RPMI7951 (cell line): ENCODE data around the gene KRTAP10-1. TPM values are rescaled to one million over a fixed set of nuclear protein-coding genes. Genes with fewer than 3 reads are reported as not detected.
"Not testable (repeated sequence)": the region's sequence is repeated elsewhere in the genome, so short reads cannot be mapped to it uniquely, and the experiment has no call there.

Experiments
- DNase-seq: peaks from one replicate; pipeline ENCODE4 v3.0.0-alpha.2; 2012; ENCODE audit warnings: low read depth
- total RNA-seq: library from RNA; depleted of rRNA; stranded (reverse); fragments of >200 nt; shearing (Covaris generic); gene quantifications from 2 replicates; pipeline ENCODE4 v1.2.3, GENCODE V29; 2014; rRNA removed

KRTAP10-1 gene, protein sequence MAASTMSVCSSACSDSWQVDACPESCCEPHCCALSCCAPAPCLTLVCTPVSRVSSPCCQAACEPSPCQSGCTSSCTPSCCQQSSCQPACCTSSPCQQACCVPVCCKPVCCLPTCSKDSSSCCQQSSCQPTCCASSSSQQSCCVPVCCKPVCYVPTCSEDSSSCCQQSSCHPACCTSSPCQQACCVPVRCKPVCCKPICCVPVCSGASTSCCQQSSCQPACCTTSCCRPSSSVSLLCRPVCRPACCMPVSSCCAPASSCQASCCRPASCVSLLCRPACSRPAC
- not detected in 2 replicates for total RNA-seq

DNA sequence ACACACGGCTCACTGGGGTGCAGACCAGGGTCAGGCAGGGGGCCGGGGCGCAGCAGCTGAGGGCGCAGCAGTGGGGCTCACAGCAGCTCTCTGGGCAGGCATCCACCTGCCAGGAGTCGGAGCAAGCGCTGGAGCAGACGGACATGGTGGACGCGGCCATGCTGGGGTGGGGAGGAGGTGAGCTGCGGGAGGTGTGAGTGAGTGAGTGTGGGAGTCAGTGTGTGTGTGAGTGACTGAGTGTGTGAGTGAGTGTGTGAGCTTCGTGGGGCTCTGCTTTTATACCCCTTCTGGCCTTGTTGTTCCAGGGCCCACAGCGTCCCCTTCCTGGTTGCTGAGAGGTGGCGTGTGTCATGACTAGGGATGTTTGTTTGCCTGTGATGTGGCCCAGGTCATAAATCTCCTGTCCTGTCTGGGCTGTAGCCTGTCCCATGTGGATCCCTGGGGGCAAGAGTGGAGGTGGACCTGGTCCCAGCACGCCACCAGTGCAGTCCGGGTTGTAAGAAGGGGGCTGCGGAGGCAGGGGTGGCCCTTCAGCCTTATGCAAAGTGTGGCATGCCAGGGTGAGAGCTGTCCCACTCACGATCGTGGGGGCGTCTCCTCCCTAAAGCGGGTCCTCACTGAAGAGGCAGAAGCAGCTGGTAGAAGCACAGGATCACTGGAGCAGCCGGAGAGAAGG is at the start of gene KRTAP10-1:
Gene KRTAP10-1, minus strand, starts transcription at position 205 of the 676 bp plus-strand sequence. Its CDS starts 45 bp downstream, at position 160.
- DNase-seq = no peak

DNA sequence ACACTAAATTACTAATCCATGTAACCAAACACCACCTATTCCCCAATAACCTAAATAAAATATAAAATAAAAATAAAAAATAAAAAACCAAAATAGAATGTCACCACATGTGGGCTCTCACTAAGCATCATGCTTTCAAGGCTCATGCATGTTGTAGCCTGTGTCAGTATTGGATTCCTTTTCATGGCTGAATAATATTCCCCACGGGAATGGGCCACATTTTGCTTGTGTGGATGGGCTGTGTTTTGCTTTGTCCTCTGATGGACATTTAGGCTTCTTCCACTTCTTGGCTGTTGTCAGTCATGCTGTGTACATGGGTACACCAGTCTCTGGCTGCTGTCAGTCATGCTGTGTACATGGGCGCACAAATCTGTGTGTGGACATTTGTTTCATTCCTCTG is 49.1 kb upstream of the KRTAP10-1 start:
- DNase-seq = no peak

DNA sequence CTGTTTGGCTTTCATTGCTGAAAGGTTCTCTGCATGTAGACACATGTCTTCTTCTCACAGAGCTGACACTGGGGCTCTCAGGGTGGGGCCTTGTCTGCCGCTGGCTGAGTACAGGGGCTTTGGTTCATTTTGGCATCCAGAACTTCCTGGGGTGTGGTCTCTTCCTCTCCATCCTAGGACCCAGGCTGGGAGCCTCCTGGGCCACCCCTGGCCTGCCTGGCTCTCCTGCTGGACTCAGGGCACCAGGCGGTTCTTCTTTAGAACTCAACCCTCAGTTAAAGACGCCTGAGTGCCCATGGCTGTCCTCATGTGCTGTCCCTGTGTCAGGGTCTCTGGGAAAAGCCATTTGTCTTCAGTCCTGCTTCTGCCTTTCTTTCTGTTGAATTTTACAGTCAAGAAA is 45.9 kb upstream of the KRTAP10-1 start:
- DNase-seq = no peak

DNA sequence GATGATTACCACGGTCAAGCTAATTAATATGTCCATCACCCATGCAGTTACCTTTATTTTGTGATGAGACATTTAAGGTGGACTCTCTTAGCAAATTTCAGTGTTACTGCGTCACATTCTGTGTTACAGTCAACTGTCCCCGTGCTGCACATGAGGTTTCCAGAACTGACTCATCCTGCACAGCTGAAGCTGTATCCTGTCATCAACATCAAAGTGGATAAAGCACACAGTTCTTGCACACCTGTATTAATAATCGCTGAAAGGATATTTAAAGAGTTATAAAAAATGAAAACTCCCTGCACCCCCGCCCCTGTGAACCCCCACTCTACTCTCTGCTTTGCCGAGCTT is 43.8 kb upstream of the KRTAP10-1 start:
- no peak for DNase-seq

DNA sequence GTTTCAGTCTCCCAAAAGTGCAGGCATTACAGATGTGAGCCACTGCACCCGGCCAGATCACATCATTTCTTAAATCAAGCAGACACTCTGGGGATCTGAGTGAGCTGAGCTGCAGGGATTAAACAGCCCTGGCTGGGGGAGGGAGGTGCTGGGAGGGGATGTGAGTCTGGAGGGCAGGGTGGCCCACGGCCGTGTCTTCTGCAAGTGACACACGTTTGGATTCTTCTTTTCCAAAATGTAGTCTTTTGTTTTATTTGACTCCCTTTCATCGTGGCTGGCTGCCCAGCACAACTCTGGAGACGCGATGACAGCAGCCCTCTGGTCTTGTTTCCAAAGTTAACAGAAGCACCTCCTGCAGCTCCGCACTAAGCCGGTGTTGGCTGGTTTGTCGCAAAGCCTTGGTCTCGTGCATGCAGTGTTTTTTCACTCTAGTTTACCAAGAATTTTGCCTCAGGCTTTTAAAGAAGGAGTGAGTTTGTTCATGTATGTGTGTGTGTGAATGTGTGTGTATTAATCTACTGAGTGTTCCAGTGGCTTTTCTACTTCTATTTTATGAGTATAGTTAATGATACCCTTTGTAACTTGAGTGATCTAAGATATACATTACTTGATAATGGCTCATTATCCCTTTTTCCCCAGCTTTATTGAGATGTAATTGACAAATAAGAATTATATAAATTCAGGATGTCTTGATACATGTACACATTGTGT is 43.2 kb upstream of the KRTAP10-1 start:
- peak; percentile 4 for DNase-seq

DNA sequence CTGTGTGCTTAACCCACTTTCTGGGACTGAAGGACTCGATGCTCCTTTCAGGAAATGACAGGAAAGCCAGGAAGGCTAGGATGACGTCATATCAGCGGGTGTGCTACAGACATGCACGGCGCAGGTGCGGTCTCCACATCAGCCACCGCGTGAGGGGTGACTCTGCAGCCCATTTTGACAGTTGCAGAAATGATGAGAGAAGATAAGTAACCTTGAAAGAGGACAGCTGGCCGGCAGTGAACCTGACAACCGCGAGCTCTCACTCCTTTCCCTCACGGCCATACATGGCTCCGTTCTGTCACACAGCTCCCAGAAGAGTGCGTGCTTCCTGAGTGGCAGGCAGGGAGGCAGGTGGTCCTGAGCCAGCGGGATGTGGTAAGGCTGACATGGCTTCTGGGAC is 42.1 kb upstream of the KRTAP10-1 start:
- no peak for DNase-seq

DNA sequence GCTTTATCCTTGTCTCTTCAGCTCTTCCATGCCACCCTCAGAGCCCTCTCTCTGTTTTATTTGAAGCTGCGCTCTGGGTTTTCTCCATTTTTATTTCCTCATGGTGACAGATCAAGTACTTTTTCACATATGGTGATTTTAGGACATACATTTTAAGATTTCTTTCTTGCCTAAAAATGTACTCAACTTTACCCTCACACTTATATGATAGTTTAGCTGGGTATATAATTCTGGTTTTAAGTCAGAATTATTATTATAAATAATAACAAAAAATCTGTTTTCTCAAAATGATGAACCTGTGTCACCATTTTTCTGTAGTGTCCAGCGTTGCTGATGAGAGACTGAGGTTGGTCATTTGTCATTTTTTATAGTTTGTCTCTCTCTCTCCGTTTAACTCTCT is 41.2 kb upstream of the KRTAP10-1 start:
- DNase-seq = no peak

DNA sequence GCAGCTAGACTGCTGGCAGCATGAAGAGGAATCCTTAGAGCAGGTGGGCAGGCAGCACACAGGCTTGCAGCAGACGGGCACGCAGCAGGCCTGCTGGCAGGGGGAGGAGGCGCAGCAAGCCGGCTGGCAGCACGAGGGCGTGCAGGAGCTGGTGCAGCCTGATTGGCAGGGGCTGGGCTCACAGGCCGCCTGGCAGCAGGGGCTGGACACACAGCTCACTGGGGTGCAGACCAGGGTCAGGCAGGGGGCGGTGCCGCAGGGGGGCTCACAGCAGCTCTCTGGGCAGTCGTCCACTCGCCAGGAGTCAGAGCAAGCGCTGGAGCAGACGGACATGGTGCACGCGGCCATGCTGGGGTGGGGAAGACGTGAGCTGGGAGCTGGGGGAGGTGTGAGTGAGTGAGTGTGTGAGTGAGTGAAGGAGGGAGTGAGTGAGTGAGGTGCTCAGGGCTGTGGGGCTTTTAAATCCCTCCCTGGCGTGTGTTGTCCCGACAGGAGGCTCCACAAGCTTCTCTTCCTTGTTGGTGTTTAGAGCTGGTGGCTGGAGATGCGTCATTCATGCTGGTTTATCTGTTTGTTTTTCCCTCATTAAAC is 40.3 kb upstream of the KRTAP10-1 start, which contains the start of gene KRTAP10-5:
Gene KRTAP10-5, minus strand, starts transcription at position 374 of the 591 bp plus-strand sequence. Its CDS starts 26 bp downstream, at position 348.
- not testable (repeated sequence) for DNase-seq

DNA sequence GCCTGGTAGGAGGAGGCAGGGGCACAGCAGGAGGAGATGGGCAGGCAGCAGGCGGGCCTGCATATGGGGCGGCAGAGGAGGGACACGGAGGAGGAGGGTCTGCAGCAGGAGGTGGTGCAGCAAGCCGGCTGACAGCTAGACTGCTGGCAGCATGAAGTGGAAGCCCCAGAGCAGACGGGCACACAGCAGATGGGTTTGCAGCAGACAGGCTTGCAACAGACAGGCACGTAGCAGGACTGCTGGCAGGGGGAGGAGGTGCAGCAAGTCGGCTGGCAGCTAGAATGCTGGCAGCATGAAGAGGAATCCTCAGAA is 39.8 kb upstream of the KRTAP10-1 start:
- DNase-seq = no peak

DNA sequence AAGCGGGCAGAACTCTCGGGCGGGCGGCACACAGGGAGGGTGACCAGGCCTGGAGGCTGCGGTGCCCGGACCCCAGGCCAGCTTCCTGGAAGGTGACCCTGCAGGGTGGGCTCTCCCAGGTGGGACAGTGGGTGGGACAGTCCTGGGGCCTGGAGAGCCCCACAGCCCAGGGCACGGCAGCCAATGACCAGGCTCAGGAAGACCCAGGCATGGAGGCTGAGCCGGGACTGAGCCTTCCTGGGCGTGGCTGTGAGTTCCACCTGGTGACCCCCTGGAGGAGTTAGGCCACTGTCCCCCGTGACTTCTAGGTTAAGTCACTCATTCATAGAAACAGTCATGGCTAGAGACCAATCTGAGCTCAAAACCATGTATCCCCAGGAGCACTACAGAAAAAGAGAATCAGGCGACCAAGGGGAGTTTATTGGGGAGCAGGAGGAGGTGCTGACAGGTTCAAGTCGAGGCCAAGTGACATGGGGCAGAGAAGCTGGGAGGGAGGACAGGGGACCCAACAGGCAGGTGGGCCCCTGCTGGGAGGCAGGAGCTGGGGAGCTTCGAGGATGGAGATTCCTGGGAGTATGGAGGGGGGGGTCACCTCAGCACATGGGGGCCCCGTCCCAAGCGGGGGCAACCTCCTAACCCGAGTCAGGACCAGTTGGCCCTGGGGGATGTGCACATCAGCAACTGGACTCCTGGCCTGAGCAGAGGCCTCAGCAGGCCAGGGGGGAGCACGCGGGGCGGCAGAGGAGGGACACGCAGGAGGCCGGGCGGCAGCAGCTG is 39.2 kb upstream of the KRTAP10-1 start:
- DNase-seq = no peak

DNA sequence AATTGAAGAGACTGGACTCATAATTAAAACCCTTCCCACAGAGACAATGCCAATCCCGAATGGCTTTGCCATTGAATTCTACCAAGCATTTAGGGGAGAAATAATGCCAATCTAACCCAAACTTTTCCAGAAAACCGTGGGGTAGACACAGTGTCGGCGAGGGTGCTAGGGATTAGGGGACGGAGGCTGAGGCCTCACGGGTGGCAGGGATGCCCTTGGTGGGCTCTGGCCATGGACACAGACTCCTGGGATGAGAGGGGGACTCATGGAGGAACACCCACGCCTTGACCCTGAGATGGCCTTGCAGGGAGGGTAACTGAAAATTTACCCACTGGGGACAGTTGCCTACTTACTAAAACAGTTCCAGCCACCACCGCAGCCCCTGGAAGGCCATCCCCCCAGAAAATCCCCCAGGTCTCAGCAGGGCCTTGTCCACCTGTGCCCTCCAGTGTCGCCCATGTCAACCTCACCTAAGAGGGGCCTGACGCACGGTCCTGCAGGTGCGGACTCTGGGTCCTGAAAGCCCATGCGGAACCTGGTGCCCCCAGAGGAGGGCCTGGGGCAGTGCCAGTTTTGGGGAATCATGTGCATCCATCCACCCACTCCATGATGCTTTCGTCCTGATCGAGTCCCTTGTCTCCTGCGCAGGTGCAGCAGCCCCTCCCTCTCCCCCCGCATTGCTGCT is 38.5 kb upstream of the KRTAP10-1 start:
- no peak for DNase-seq

DNA sequence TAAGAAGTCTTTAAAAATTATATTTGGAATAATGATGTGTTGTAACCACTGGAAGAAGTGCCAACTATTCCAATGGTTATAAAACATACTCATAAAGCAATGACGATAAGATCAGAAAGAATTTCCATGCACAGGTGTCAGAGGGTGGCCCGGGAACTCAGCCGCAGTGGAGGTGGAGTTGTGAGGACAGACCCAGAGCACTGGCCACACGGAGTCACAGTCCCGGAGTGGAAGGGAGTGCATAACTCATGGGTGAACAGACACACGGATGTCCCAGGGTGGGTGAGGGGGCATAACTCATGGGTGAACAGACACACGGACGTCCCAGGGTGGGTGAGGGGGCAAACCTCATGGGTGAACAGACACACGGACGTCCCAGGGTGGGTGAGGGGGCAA is 36.0 kb upstream of the KRTAP10-1 start:
- no peak for DNase-seq

DNA sequence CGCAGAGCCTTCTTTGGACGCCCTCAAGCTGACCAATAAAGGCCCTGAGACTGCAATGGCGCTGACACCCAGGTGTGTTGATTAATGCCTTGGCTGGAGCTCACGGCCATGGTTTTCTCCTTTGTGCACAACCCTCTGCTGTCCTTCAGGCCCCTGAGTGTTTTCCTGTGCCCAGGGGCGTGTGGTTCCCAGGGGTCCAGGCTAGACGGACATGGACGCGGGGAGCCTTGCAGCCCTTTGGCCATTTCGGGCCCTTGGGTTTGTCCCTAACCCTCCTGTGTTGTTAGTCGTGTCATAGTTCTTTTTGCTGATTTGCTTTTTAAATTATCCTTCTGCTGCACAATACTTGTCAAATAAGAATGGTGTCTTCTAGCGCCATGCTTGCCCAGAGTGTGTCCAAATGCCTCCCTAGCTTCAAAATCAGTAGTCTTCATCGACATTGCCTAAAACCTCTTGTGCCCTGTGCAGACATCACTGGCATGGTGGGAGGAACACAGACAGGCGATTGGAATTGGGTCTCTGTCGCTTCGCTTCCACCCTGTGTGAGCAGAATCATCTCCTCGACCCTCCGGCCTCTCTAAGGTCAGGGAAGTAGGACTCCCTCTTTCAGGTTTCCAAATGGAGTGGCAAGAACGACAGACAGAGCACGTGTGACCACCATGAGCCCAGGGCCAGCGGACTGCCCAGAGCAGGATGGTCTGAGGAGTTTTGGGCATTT is 35.5 kb upstream of the KRTAP10-1 start:
- DNase-seq = no peak

DNA sequence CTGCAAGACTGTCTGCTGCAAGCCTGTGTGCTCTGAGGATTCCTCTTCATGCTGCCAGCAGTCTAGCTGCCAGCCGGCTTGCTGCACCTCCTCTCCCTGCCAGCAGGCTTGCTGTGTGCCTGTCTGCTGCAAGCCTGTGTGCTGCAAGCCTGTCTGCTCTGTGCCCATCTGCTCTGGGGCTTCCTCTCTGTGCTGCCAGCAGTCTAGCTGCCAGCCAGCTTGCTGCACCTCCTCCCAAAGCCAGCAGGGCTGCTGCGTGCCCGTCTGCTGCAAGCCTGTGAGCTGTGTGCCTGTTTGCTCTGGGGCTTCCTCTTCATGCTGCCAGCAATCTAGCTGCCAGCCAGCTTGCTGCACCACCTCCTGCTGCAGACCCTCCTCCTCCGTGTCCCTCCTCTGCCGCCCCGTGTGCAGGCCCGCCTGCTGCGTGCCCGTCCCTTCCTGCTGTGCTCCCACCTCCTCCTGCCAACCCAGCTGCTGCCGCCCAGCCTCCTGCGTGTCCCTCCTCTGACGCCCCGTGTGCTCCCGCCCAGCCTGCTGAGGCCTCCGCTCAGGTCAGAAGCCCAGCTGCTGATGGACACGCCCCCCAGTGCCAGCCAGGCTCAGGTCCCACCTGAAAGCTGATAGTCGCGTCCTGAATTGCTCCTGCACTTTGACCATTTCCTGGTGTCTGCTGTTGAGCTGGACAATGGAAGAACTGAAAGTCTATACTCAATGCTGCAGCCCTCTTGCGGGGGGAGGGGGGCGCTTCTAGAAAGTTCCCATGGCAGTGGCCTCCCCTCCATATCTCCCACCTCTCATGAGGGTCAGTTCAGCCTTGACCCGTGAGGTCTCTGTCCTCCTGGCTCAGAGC is 34.7 kb upstream of the KRTAP10-1 start:
- no peak for DNase-seq

DNA sequence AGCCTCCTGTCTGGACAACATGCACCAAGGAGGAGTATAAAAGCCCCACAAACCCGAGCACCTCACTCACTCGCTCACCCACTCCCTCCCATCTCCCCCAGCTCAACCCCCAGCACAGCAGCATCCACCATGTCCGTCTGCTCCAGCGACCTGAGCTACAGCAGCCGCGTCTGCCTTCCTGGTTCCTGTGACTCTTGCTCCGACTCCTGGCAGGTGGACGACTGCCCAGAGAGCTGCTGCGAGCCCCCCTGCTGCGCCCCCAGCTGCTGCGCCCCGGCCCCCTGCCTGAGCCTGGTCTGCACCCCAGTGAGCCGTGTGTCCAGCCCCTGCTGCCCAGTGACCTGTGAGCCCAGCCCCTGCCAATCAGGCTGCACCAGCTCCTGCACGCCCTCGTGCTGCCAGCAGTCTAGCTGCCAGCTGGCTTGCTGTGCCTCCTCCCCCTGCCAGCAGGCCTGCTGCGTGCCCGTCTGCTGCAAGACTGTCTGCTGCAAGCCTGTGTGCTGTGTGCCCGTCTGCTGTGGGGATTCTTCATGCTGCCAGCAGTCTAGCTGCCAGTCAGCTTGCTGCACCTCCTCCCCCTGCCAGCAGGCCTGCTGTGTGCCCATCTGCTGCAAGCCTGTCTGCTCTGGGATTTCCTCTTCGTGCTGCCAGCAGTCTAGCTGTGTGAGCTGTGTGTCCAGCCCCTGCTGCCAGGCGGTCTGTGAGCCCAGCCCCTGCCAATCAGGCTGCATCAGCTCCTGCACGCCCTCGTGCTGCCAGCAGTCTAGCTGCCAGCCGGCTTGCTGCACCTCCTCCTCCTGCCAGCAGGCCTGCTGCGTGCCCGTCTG is 33.8 kb upstream of the KRTAP10-1 start, which contains the start of gene KRTAP10-4:
Gene KRTAP10-4, plus strand, starts transcription at position 100 of the 827 bp plus-strand sequence. Its CDS starts 30 bp downstream, at position 130.
- not testable (repeated sequence) for DNase-seq

DNA sequence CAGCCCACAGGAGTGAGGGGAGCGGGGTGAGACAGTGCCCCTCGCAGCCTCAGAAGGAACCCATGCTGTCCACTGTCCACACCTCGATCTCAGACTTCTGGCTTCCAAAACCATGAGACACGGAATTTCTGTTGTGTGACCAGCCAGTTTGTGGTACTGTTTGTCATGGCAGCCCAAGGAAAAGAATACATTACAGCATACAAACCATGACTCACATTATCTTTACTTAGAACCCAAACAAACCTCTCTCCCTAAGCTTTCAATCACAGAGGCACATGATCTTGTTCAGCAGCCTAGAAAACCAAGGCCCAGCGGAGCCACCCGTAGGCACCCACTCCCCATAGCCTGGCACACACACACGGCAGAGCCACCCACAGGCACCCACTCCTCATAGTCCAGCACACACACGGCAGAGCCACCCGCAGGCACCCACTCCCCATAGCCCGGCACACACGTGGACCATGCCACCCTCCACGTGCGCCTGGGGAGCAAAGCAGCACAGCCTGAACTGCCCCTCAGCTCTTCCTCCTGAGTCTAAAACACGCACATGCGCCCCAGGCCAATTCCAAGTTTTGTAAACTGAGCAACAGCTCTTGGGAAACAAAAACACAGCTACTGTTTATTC is 33.1 kb upstream of the KRTAP10-1 start:
- no peak for DNase-seq

DNA sequence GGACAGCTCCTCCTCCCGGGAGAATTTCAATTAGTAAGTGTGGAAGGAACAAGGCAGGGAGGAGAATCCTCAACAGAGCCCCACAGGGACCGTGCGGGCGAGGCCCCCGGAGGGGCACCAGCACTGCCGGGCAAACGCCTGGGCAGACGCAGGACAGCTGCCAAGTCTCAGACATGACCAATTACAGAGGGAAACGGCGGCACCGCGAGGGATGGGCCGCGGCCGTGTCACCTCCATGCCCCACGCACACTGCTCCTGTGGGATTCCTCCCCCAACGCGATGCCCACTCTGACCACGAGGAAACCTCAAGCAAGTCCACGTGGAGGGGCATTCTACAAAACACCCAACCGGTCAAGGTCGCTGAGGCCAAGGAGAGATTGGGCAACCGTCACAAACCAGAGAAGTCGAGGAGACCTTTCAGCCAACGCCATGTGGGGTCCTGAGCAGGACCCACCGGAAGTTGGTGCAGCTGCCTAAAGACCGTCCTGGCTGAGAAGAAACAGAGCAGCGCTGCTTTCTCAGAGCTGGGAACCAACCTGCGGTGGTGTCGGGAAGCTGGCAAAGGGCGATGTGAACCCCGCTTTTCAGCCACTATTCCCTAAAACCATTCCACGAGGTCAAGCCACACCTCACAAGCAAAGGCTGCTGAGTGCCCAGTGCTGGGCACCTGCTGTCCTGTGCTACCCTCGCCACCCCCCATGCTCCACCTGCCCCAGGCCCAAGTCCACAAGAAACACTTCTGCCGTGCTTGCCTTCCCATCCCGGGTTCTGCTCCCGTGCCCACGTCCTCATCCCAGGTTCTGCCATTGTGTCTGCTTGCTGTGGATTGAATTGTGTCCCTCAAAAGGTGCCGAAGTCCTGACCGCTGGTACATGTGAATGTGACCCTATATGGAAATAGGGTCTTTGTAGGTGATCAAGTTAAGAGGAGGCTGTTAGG is 32.1 kb upstream of the KRTAP10-1 start:
- DNase-seq = no peak
